Upper lobe of right lung (tissue), 1 donor: ENCODE data around the gene GASK1A. TPM values are rescaled to one million over a fixed set of nuclear protein-coding genes. Genes with fewer than 3 reads are reported as not detected.

Experiments used
- ATAC-seq: fragments of 200-7000 bp; cut with Tn5 transposase; one replicate; pipeline ENCODE4 v1.9.1; 2020; ENCODE audit warnings: mild to moderate bottlenecking, moderate library complexity
- DNase-seq: peaks from one replicate; pipeline ENCODE4 v3.0.0-alpha.2; 2020
- H3K27ac ChIP-seq: fragments of 200-600 bp; one replicate; pipeline ENCODE4 v1.8.0; 2022
- H3K27me3 ChIP-seq: fragments of 200-600 bp; one replicate; pipeline ENCODE4 v1.8.0; 2022; ENCODE audit warnings: mild to moderate bottlenecking
- H3K36me3 ChIP-seq: fragments of 200-600 bp; one replicate; pipeline ENCODE4 v1.8.0; 2022
- H3K4me1 ChIP-seq: fragments of 200-600 bp; one replicate; pipeline ENCODE4 v1.8.0; 2022
- H3K4me3 ChIP-seq: fragments of 200-600 bp; one replicate; pipeline ENCODE4 v1.8.0; 2022; ENCODE audit warnings: mild to moderate bottlenecking
- H3K9me3 ChIP-seq: fragments of 200-600 bp; one replicate; pipeline ENCODE4 v1.8.0; 2022
- CTCF ChIP-seq: fragments of 200-600 bp; IDR thresholded peaks from one replicate; pipeline ENCODE4 v1.8.0; 2022; ENCODE audit warnings: antibody characterized with exemption
- intact Hi-C: fragments of 100-400 bp; cut with DNase I; formaldehyde crosslinking; loops from one replicate; pipeline ENCODE4 v1.11.0; 2022
- total RNA-seq: library from RNA; stranded (reverse); fragmentation: NEBNext Ultra II Directional; extraction: Animal tissue kit (Norgen Biotek cat#: 25700); gene quantifications from one replicate; pipeline ENCODE4 v1.2.1, GENCODE V29; 2021
- donor health status: DM: no; HTN: yes; CAD: no; lungs with severe emphysema.

Gene GASK1A
- total RNA-seq, 1 donor from 2014 or later = 3.9 TPM

- Histone ChIP-seq H3K27ac (no peak overlapping the region), H3K4me1 (no peaks in the 10 kb centered on the region), H3K4me3 (no peak overlapping the region), H3K36me3 (no peaks in the 10 kb centered on the region), H3K9me3 (no peaks in the 10 kb centered on the region), H3K27me3 (peaks cover 4% of the 10 kb centered on the region)
- no peak for DNase-seq
- TF ChIP-seq CTCF = no peak
- no peak for ATAC-seq
- intact Hi-C loops = no loop called here
Measured at GRCh38 chr3:42975456-42975855, 3.7 kb upstream of the GASK1A start.

GRCh38 chr3:42975955-42976354, 3.2 kb upstream of the GASK1A start:
- peaks cover 4% of the 10 kb centered on the region for H3K27me3 ChIP-seq
- no peak for TF ChIP-seq CTCF
- H3K36me3 ChIP-seq = no peaks in the 10 kb centered on the region
- no peaks in the 10 kb centered on the region for H3K9me3 ChIP-seq
- no peak overlapping the region for H3K27ac ChIP-seq
- H3K4me1 ChIP-seq = no peaks in the 10 kb centered on the region
- intact Hi-C loops = no loop called here
- ATAC-seq (no peak), DNase-seq (no peak)
- H3K4me3 ChIP-seq = no peak overlapping the region

GRCh38 chr3:42980209-42980608, 1.1 kb downstream of the GASK1A start:
- peaks cover 4% of the 10 kb centered on the region for H3K27me3 ChIP-seq
- no peak overlapping the region for H3K27ac ChIP-seq
- ATAC-seq (no peak), DNase-seq (no peak)
- H3K36me3 ChIP-seq = no peaks in the 10 kb centered on the region
- H3K4me3 ChIP-seq = peak overlapping the region; percentile 65
- intact Hi-C loops = no loop called here
- H3K9me3 ChIP-seq = no peaks in the 10 kb centered on the region
- H3K4me1 ChIP-seq = no peaks in the 10 kb centered on the region
- no peak for TF ChIP-seq CTCF

GRCh38 chr3:42980909-42981308, 1.8 kb downstream of the GASK1A start:
- Histone ChIP-seq H3K27ac (no peak overlapping the region), H3K4me3 (no peak overlapping the region), H3K27me3 (peaks cover 4% of the 10 kb centered on the region), H3K9me3 (no peaks in the 10 kb centered on the region), H3K4me1 (no peaks in the 10 kb centered on the region), H3K36me3 (no peaks in the 10 kb centered on the region)
- ATAC-seq (no peak), DNase-seq (no peak)
- intact Hi-C loops = no loop called here
- TF ChIP-seq CTCF = no peak

- Histone ChIP-seq H3K9me3 (no peaks in the 10 kb centered on the region), H3K27ac (no peak overlapping the region), H3K27me3 (peaks cover 6% of the 10 kb centered on the region), H3K36me3 (no peaks in the 10 kb centered on the region), H3K4me3 (no peak overlapping the region), H3K4me1 (no peaks in the 10 kb centered on the region)
- no peak for TF ChIP-seq CTCF
- no peak for ATAC-seq
- DNase-seq = no peak
- intact Hi-C loops = no loop called here
Measured at GRCh38 chr3:42982645-42983412, 3.7 kb downstream of the GASK1A start.
